Psoas muscle (tissue), 8 donors: ENCODE measurements around the gene ABCB8. TPM values are rescaled to one million over a fixed set of nuclear protein-coding genes. Genes with fewer than 3 reads are reported as not detected.

Source experiments
- ATAC-seq, 4 donors: fragments of 200-7000 bp; cut with Tn5 transposase; one replicate each; pipeline ENCODE4 v1.9.1; 2020; ENCODE audit warnings: moderate library complexity in 3 of 4, mild to moderate bottlenecking in 2 of 4
- DNase-seq, 2 donors: peaks; one replicate each; pipeline ENCODE4 v3.0.0-alpha.2; 2020
- H3K27ac ChIP-seq: fragments of 200-600 bp; one replicate; pipeline ENCODE4 v1.8.0; 2022
- H3K27me3 ChIP-seq, 3 donors: fragments of 200-600 bp in 1 of 3; one replicate each; pipeline versions ENCODE4 v1.6.1 to v1.8.0; 2013 to 2022; ENCODE audit warnings: low read length in 2 of 3, mild to moderate bottlenecking in 2 of 3, moderate library complexity in 1 of 3; ENCODE audit not compliant: insufficient read depth in 3 of 3
- H3K36me3 ChIP-seq, 2 donors: fragments of 200-600 bp in 1 of 2; one replicate each; pipeline versions ENCODE4 v1.6.1 to v1.8.0; 2013 to 2022; ENCODE audit warnings: low read depth in 1 of 2, mild to moderate bottlenecking in 1 of 2, moderate library complexity in 1 of 2; ENCODE audit not compliant: insufficient read depth in 1 of 2
- H3K4me1 ChIP-seq: fragments of 200-600 bp; one replicate; pipeline ENCODE4 v1.8.0; 2022
- H3K4me3 ChIP-seq: fragments of 200-600 bp; one replicate; pipeline ENCODE4 v1.8.0; 2022; ENCODE audit warnings: mild to moderate bottlenecking
- H3K9me3 ChIP-seq: fragments of 200-600 bp; one replicate; pipeline ENCODE4 v1.8.0; 2022
- WGBS, 3 donors: extraction: QIAGEN DNeasy Blood & Tissue Kit; methylation state at CpG; one replicate each; pipeline versions ENCODE4 v1.1.6 to v1.1.7; 2013; 5-methylcytosine and 5-hydroxymethylcytosine counted together
- intact Hi-C, 2 donors: fragments of 100-400 bp; cut with DNase I; formaldehyde crosslinking; loops; one replicate each; pipeline versions ENCODE4 v1.11.0 to v1.14.2; 2022
- polyA plus RNA-seq, 3 donors: library from polyadenylated mRNA; stranded (reverse); fragments of 200-250 nt; gene quantifications; one replicate each; pipeline ENCODE4 v1.2.3, GENCODE V29; 2013
- total RNA-seq, 4 donors: library from RNA; stranded (reverse); fragmentation: NEBNext Ultra II Directional in 2 of 4; extraction: Animal tissue kit (Norgen Biotek cat#: 25700) in 2 of 4; gene quantifications; one replicate each; pipeline versions ENCODE4 v1.2.1 to v1.2.4, GENCODE V29; 2021 to 2023
- TF ChIP-seq, protein P1 (sequence below): fragments of 200-600 bp; IDR thresholded peaks from one replicate; pipeline ENCODE4 v1.8.0; 2022; ENCODE audit warnings: antibody characterized with exemption
- donor health status: healthy with polysubstance abuse.
- donor health status: DM: no; HTN: no; CAD: no; lungs with moderate emphysema.
- donor health status: Bipolar disorder and iron deficiency.
- donor health status: healthy.
- donor health status: DM: yes; HTN: yes; CAD: no.
- donor health status: DM: no; HTN: no; CAD: no.
- donor health status: DM: no; HTN: no; CAD: no.
- donor health status: DM: yes; HTN: yes; CAD: no.

ABCB8 gene
- total and polyA plus RNA-seq, 7 donors: 9.3 to 20.7 (median 16.6) TPM

- no peak for ATAC-seq
- H3K4me3 ChIP-seq: no peak overlapping the region
- H3K36me3 ChIP-seq: peaks cover 0 to 8% of the 10 kb centered on the region in 2 donors
- no peaks in the 10 kb centered on the region for H3K4me1 ChIP-seq
- 66 to 76% (median 70%) methylated on average over 17 of the region's 17 CpGs for WGBS, 3 donors
- H3K27ac ChIP-seq: no peak overlapping the region
- H3K27me3 ChIP-seq: no peaks in the 10 kb centered on the region
- TF ChIP-seq, protein P1, sequence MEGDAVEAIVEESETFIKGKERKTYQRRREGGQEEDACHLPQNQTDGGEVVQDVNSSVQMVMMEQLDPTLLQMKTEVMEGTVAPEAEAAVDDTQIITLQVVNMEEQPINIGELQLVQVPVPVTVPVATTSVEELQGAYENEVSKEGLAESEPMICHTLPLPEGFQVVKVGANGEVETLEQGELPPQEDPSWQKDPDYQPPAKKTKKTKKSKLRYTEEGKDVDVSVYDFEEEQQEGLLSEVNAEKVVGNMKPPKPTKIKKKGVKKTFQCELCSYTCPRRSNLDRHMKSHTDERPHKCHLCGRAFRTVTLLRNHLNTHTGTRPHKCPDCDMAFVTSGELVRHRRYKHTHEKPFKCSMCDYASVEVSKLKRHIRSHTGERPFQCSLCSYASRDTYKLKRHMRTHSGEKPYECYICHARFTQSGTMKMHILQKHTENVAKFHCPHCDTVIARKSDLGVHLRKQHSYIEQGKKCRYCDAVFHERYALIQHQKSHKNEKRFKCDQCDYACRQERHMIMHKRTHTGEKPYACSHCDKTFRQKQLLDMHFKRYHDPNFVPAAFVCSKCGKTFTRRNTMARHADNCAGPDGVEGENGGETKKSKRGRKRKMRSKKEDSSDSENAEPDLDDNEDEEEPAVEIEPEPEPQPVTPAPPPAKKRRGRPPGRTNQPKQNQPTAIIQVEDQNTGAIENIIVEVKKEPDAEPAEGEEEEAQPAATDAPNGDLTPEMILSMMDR: no peak
- intact Hi-C loops: no loop called here
- H3K9me3 ChIP-seq: no peaks in the 10 kb centered on the region
- DNase-seq: no peak
Measured at GRCh38 chr7:151095828-151096475, 67.7 kb downstream of the ABCB8 start.

Other genes with a start within 250 kb of the ABCB8 start
- 10 to 100 TPM in 1 of 4 donors, 1 to 10 TPM in 3; 3.4 to 15.9 (median 4.9) TPM for gene TMEM176B, start 228.1 kb upstream of the ABCB8 start, total RNA-seq
- 1 to 10 TPM; 2.2 to 5.6 (median 3.9) TPM for gene TMEM176B, start 228.1 kb upstream of the ABCB8 start, polyA plus RNA-seq
- 10 to 100 TPM in 1 of 4 donors, 1 to 10 TPM in 3; 2.9 to 13.7 (median 4.2) TPM for gene TMEM176A, start 227.7 kb upstream of the ABCB8 start, total RNA-seq
- 1 to 10 TPM; 2.3 to 3.2 (median 3.0) TPM for gene TMEM176A, start 227.7 kb upstream of the ABCB8 start, polyA plus RNA-seq
- under 1 TPM in 1 of 4 donors, not detected in 3; 0.08 TPM for gene AOC1, start 175.9 kb upstream of the ABCB8 start, total RNA-seq
- under 1 TPM in 1 of 3 donors, not detected in 2; 0.25 TPM for gene AOC1, start 175.9 kb upstream of the ABCB8 start, polyA plus RNA-seq
- under 1 TPM; 0.21 to 0.39 (median 0.22) TPM for gene KCNH2, start 50.1 kb upstream of the ABCB8 start, total RNA-seq
- under 1 TPM; 0.18 to 0.48 (median 0.20) TPM for gene KCNH2, start 50.1 kb upstream of the ABCB8 start, polyA plus RNA-seq
- 10 to 100 TPM in 1 of 4 donors, 1 to 10 TPM in 3; 5.8 to 13.2 (median 6.3) TPM for gene NOS3, start 37.4 kb upstream of the ABCB8 start, total RNA-seq
- 1 to 10 TPM; 1.4 to 5.7 (median 5.0) TPM for gene NOS3, start 37.4 kb upstream of the ABCB8 start, polyA plus RNA-seq
- gene ATG9B, start 4.0 kb upstream of the ABCB8 start, total RNA-seq: not detected
- under 1 TPM; 0.12 to 0.18 (median 0.18) TPM for gene ATG9B, start 4.0 kb upstream of the ABCB8 start, polyA plus RNA-seq
- 1 to 10 TPM; 2.1 to 6.2 (median 3.9) TPM for gene ASIC3, start 20.1 kb downstream of the ABCB8 start, total RNA-seq
- gene ASIC3, start 20.1 kb downstream of the ABCB8 start, polyA plus RNA-seq: 1 to 10 TPM; 1.8 to 5.0 (median 1.8) TPM
- 1 to 10 TPM; 3.8 to 6.4 (median 5.4) TPM for gene CDK5, start 29.4 kb downstream of the ABCB8 start, total RNA-seq
- gene CDK5, start 29.4 kb downstream of the ABCB8 start, polyA plus RNA-seq: 10 to 100 TPM in 1 of 3 donors, 1 to 10 TPM in 2; 5.7 to 15.2 (median 6.2) TPM
- gene SLC4A2, start 31.1 kb downstream of the ABCB8 start, total RNA-seq: 10 to 100 TPM; 26.5 to 36.0 (median 31.3) TPM
- gene SLC4A2, start 31.1 kb downstream of the ABCB8 start, polyA plus RNA-seq: 10 to 100 TPM; 26.9 to 39.8 (median 33.5) TPM
- 100 to 1,000 TPM in 3 of 4 donors, 10 to 100 TPM in 1; 87.1 to 126 (median 111) TPM for gene FASTK, start 52.4 kb downstream of the ABCB8 start, total RNA-seq
- 100 to 1,000 TPM; 132 to 194 (median 151) TPM for gene FASTK, start 52.4 kb downstream of the ABCB8 start, polyA plus RNA-seq
- 10 to 100 TPM; 41.7 to 55.5 (median 44.4) TPM for gene TMUB1, start 55.0 kb downstream of the ABCB8 start, total RNA-seq
- 100 to 1,000 TPM in 1 of 3 donors, 10 to 100 TPM in 2; 76.9 to 121 (median 85.3) TPM for gene TMUB1, start 55.0 kb downstream of the ABCB8 start, polyA plus RNA-seq
- gene AGAP3, start 58.0 kb downstream of the ABCB8 start, total RNA-seq: 10 to 100 TPM; 39.3 to 52.2 (median 51.4) TPM
- 10 to 100 TPM; 38.4 to 75.3 (median 44.7) TPM for gene AGAP3, start 58.0 kb downstream of the ABCB8 start, polyA plus RNA-seq
- gene GBX1, start 139.2 kb downstream of the ABCB8 start, total RNA-seq: 1 to 10 TPM in 1 of 4 donors, under 1 TPM in 2, not detected in 1; 0.38 to 1.9 (median 0.91) TPM
- under 1 TPM; 0.07 to 0.93 (median 0.21) TPM for gene GBX1, start 139.2 kb downstream of the ABCB8 start, polyA plus RNA-seq
- gene ASB10, start 158.8 kb downstream of the ABCB8 start, total RNA-seq: 10 to 100 TPM in 3 of 4 donors, 1 to 10 TPM in 1; 9.7 to 29.6 (median 23.0) TPM
- gene ASB10, start 158.8 kb downstream of the ABCB8 start, polyA plus RNA-seq: 10 to 100 TPM in 2 of 3 donors, 1 to 10 TPM in 1; 3.8 to 25.2 (median 22.5) TPM
- under 1 TPM in 1 of 4 donors, not detected in 3; 0.83 TPM for gene H2BK1, start 182.0 kb downstream of the ABCB8 start, total RNA-seq
- gene H2BK1, start 182.0 kb downstream of the ABCB8 start, polyA plus RNA-seq: not detected
- 10 to 100 TPM; 35.7 to 66.7 (median 57.5) TPM for gene ABCF2, start 198.8 kb downstream of the ABCB8 start, total RNA-seq
- 10 to 100 TPM; 49.8 to 94.0 (median 66.3) TPM for gene ABCF2, start 198.8 kb downstream of the ABCB8 start, polyA plus RNA-seq
- 10 to 100 TPM in 3 of 4 donors, 1 to 10 TPM in 1; 8.8 to 19.8 (median 11.4) TPM for gene CHPF2, start 204.0 kb downstream of the ABCB8 start, total RNA-seq
- 10 to 100 TPM in 1 of 3 donors, 1 to 10 TPM in 2; 5.3 to 19.2 (median 8.0) TPM for gene CHPF2, start 204.0 kb downstream of the ABCB8 start, polyA plus RNA-seq
- gene SMARCD3, start 220.2 kb downstream of the ABCB8 start, total RNA-seq: 100 to 1,000 TPM in 3 of 4 donors, 10 to 100 TPM in 1; 92.5 to 138 (median 108) TPM
- gene SMARCD3, start 220.2 kb downstream of the ABCB8 start, polyA plus RNA-seq: 10 to 100 TPM; 38.3 to 75.8 (median 58.5) TPM